Naive thymus-derived CD4-positive, alpha-beta T cell (primary cell): Measurements from ENCODE around the gene GOLGA6D. TPM values are rescaled to one million over a fixed set of nuclear protein-coding genes. Genes with fewer than 3 reads are reported as not detected.
"Not testable (repeated sequence)": the region's sequence is repeated elsewhere in the genome, so short reads cannot be mapped to it uniquely, and the experiment has no call there.

Experiments
- ATAC-seq: fragments of 150-1000 bp; cut with Tn5 transposase; 2 replicates; pipeline ENCODE4 v1.10.0; 2021; ENCODE audit warnings: mild to moderate bottlenecking, moderate library complexity
- CTCF ChIA-PET: fragments of 350-600 bp; sonication (Branson Sonifier 250); formaldehyde crosslinking; loops from one replicate; lab custom pipeline; 2021; ENCODE audit warnings: antibody characterized with exemption; lab: Charles Lee
- POLR2A ChIA-PET: fragments of 350-600 bp; sonication (Branson Sonifier 250); formaldehyde crosslinking; loops from one replicate; lab custom pipeline; 2021; ENCODE audit warnings: antibody characterized with exemption, inconsistent platforms; lab: Charles Lee
- DNase-seq, 9 donors: peaks; one replicate each; pipeline versions ENCODE4 v3.0.0 to v3.0.0-alpha.2; 2020 to 2022; ENCODE audit warnings: mixed read lengths in 1 of 9
- H3K27ac ChIP-seq: one replicate; pipeline ENCODE4 v1.7.0; 2013; ENCODE audit warnings: mild to moderate bottlenecking, low read depth, low read length, moderate library complexity
- H3K27me3 ChIP-seq, 2 donors: one replicate each; pipeline ENCODE4 v1.7.0; 2013; ENCODE audit warnings: low read length in 2 of 2, mild to moderate bottlenecking in 2 of 2, moderate library complexity in 2 of 2; ENCODE audit not compliant: control insufficient read depth in 2 of 2, insufficient read depth in 2 of 2
- H3K36me3 ChIP-seq, 3 experiments: 1 replicate in 2 of 3; 2 replicates in 1 of 3; pipeline ENCODE4 v1.7.0; 2013; ENCODE audit warnings: low read length in 3 of 3, mild to moderate bottlenecking in 3 of 3, moderate library complexity in 1 of 3; ENCODE audit not compliant: insufficient read depth in 3 of 3, control insufficient read depth in 2 of 3
- H3K4me1 ChIP-seq, 2 donors: one replicate each; pipeline ENCODE4 v1.7.0; 2013; ENCODE audit warnings: low read length in 2 of 2, mild to moderate bottlenecking in 2 of 2, moderate library complexity in 1 of 2; ENCODE audit not compliant: control insufficient read depth in 2 of 2, insufficient read depth in 2 of 2
- H3K4me3 ChIP-seq: 2 replicates; pipeline ENCODE4 v1.7.0; 2013; ENCODE audit warnings: mild to moderate bottlenecking, low read length
- H3K9me3 ChIP-seq, 3 experiments: 1 replicate in 2 of 3; 2 replicates in 1 of 3; pipeline ENCODE4 v1.7.0; 2013; ENCODE audit warnings: low read length in 3 of 3; ENCODE audit not compliant: control insufficient read depth in 2 of 3
- H3K27ac Mint-ChIP-seq, 9 donors: one replicate each; pipeline ENCODE4 v1.8.0; 2020 to 2022; ENCODE audit warnings: mixed read lengths in 9 of 9, mild to moderate bottlenecking in 8 of 9, moderate library complexity in 5 of 9, inconsistent platforms in 2 of 9
- H3K27me3 Mint-ChIP-seq, 5 donors: one replicate each; pipeline ENCODE4 v1.8.0; 2021 to 2022; ENCODE audit warnings: mixed read lengths in 5 of 5, mild to moderate bottlenecking in 1 of 5
- H3K36me3 Mint-ChIP-seq, 5 donors: one replicate each; pipeline ENCODE4 v1.8.0; 2020 to 2022; ENCODE audit warnings: mixed read lengths in 5 of 5, mild to moderate bottlenecking in 3 of 5, inconsistent platforms in 1 of 5
- H3K4me1 Mint-ChIP-seq, 7 donors: one replicate each; pipeline ENCODE4 v1.8.0; 2020 to 2022; ENCODE audit warnings: mixed read lengths in 7 of 7, mild to moderate bottlenecking in 3 of 7, inconsistent platforms in 1 of 7
- H3K4me3 Mint-ChIP-seq, 10 donors: one replicate each; pipeline ENCODE4 v1.8.0; 2020 to 2022; ENCODE audit warnings: mild to moderate bottlenecking in 10 of 10, mixed read lengths in 10 of 10, moderate library complexity in 6 of 10, inconsistent platforms in 2 of 10
- H3K9me3 Mint-ChIP-seq, 11 donors: one replicate each; pipeline ENCODE4 v1.8.0; 2020 to 2022; ENCODE audit warnings: mixed read lengths in 11 of 11, mild to moderate bottlenecking in 4 of 11, inconsistent platforms in 1 of 11, moderate library complexity in 1 of 11
- intact Hi-C, 2 donors: fragments of 100-400 bp; cut with micrococcal nuclease; formaldehyde crosslinking; loops; one replicate each; pipeline ENCODE4 v1.15.1; 2023
- polyA plus RNA-seq, 2 donors: library from polyadenylated mRNA; unstranded; fragments of 300-500 nt; fragmentation: Illumina TruSeq; gene quantifications; one replicate each; pipeline ENCODE4 v1.2.3, GENCODE V29; 2021
- total RNA-seq, 6 experiments: library from RNA in 5 of 6; stranded (reverse) in 5 of 6; gene quantifications; 1 replicate in 5 of 6; 2 replicates in 1 of 6; pipeline ENCODE4 v1.2.3 and lab custom pipeline; 2021 to 2026

Gene GOLGA6D
- total and polyA plus RNA-seq, 7 experiments from 2014 or later: 0.19 to 0.27 TPM; not detected in 5

DNA sequence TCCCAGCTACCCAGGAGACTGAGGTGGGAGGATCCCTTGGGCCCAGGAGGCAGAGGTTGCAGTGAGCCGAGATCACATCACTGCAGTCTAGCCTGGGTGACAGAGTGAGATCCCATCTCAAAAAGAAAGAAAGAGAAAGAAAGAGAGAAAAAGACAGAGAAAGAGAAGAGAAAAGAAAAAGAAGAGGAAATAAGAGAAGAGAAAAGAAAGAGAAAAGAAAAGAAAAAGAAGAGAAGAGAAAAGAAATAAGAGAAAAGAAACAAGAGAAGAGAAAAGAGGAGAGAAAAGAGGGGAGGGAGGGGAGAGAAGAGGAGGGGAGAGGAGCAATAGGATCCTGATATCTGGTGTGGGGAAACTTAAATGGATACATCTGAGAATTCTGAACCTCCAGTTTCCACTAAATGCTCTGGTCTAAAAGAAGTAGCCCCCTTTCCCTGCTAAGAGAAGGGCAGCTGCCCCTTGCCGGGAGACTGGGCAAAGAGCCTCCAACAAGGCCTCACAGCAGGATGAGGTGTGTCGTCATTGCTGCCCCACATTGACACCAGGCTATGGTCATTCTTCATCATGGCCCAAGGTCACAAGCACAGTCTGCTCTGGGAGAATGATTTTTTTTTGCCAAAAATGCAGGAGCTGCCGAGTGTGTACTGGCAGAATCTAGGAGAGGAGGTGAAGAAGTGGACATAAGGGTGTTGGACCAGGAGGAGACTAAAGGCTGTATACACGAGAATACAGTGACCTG, 32.1 kb downstream of the GOLGA6D start:
- H3K27ac Mint-ChIP-seq: no peak overlapping the region

DNA sequence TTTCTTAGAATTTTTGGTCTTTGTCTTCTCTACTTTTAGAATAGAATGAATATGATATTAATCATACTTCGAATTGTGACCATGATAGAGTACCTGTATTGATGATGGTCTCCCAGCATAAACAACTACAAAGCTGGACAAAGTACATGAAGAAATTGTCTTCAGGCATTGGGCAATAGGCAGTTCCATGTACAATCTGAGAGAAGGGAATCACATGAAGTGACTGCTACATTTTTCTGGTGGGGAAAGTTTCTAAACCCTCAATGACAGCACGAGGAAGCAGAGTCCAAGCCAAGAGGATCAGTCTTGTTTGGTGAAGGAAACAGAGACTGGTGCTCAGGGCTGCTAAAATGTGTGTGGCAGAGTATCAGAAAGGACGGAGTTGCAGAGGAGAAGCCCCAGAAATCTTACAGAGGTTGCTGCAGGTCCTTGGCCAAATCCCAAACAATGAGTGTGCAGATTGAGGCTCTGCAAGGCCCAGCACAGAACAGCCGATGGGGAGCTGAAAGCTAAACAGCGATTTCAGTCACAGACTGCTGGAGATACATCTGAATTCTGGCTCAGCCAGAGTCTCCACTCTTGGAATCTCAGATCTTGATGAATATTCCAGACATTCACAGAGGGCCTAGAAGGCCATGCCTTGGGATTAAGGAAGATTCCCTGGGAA, 36.7 kb downstream of the GOLGA6D start:
- H3K27me3 ChIP-seq, H3K4me1 ChIP-seq, H3K4me3 ChIP-seq, intact Hi-C loops, H3K27ac ChIP-seq, ATAC-seq, H3K4me3 Mint-ChIP-seq, CTCF ChIA-PET, H3K27ac Mint-ChIP-seq, H3K9me3 ChIP-seq, H3K9me3 Mint-ChIP-seq, H3K4me1 Mint-ChIP-seq, POLR2A ChIA-PET, H3K36me3 ChIP-seq, H3K36me3 Mint-ChIP-seq, DNase-seq: not testable (repeated sequence)
- peaks cover 0 to 20% (median 0%) of the 10 kb centered on the region in 5 donors for H3K27me3 Mint-ChIP-seq

More for the DNA sequence above, 32.1 kb downstream of the GOLGA6D start:
- no peak overlapping the region for H3K4me3 Mint-ChIP-seq
- CTCF ChIA-PET: no interaction called here
- POLR2A ChIA-PET: no interaction called here
- Histone ChIP-seq H3K9me3 (no peaks in the 10 kb centered on the region), H3K4me3 (no peak overlapping the region), H3K4me1 (no peaks in the 10 kb centered on the region), H3K27ac (no peak overlapping the region), H3K27me3 (no peaks in the 10 kb centered on the region), H3K36me3 (no peaks in the 10 kb centered on the region)
- intact Hi-C loops: no loop called here
- H3K4me1 Mint-ChIP-seq: peaks cover 0 to 2% (median 0%) of the 10 kb centered on the region in 7 donors
- H3K9me3 Mint-ChIP-seq: no peaks in the 10 kb centered on the region
- no peak for DNase-seq
- peaks cover 0 to 14% (median under 1%) of the 10 kb centered on the region in 5 donors for H3K27me3 Mint-ChIP-seq
- ATAC-seq: no peak
- no peaks in the 10 kb centered on the region for H3K36me3 Mint-ChIP-seq

DNA sequence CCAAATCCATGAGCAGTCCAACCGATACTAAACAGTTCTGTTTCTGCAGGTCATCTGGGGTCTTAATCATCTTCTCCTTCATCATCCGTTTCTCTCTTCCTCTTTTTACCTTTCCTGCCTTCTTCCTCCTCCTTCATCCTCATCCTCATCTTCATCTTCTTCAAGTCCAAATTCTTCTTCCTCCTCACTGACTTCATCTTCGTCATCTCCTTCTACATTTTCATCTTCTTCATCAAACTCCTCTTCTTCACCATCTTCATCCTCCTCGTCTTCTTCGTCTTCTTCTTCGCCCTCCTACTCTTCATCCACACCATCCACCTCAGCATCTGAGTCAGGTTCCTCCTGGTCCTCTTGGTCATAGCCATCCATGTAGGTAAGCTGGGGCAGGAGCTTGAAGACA, 39.1 kb downstream of the GOLGA6D start:
- no peaks in the 10 kb centered on the region for H3K9me3 ChIP-seq
- Mint-ChIP-seq H3K36me3 (no peaks in the 10 kb centered on the region), H3K4me1 (no peaks in the 10 kb centered on the region), H3K4me3 (no peak overlapping the region), H3K9me3 (no peaks in the 10 kb centered on the region), H3K27me3 (peaks cover 0 to 16% (median 0%) of the 10 kb centered on the region in 5 donors), H3K27ac (no peak overlapping the region)
- no peak for ATAC-seq
- CTCF ChIA-PET: interaction anchor here (0.6 kb wide), 1 partner anchor 350 kb away, joined by 3 read pairs; no protein-coding TSS in a partner anchor
- POLR2A ChIA-PET: no interaction called here
- H3K27me3 ChIP-seq: no peaks in the 10 kb centered on the region
- no peaks in the 10 kb centered on the region for H3K4me1 ChIP-seq
- no peaks in the 10 kb centered on the region for H3K36me3 ChIP-seq
- H3K4me3 ChIP-seq: no peak overlapping the region
- DNase-seq: no peak
- intact Hi-C loops: no loop called here
- no peak overlapping the region for H3K27ac ChIP-seq

DNA sequence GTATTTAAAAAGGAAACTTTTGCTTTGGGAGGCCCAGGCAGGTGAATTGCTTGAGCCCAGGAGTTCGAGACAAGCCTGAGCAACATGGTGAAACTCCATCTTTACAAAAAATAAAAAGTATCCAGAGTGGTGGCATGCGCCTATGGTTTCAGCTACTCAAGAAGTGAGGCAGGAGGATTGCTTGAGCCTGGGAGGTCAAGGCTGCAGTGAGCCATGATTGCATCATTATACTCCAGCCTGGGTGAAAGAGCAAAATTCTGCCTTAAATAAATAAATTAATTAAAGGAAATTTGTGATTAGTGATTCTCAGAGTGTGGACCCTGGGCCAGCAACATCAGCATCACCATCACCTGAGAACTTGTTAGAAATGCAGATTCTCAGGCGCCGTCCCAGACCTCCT, 43.3 kb downstream of the GOLGA6D start:
- no peaks in the 10 kb centered on the region for H3K4me1 Mint-ChIP-seq
- Histone ChIP-seq H3K36me3 (no peaks in the 10 kb centered on the region), H3K27me3 (no peaks in the 10 kb centered on the region), H3K4me3 (no peak overlapping the region), H3K27ac (no peak overlapping the region), H3K4me1 (no peaks in the 10 kb centered on the region), H3K9me3 (no peaks in the 10 kb centered on the region)
- no peak overlapping the region for H3K27ac Mint-ChIP-seq
- no peak for ATAC-seq
- no peak for DNase-seq
- ChIA-PET CTCF (no interaction called here), POLR2A (no interaction called here)
- H3K36me3 Mint-ChIP-seq: no peaks in the 10 kb centered on the region
- H3K27me3 Mint-ChIP-seq: peaks cover 0 to 9% (median 0%) of the 10 kb centered on the region in 5 donors
- H3K9me3 Mint-ChIP-seq: no peaks in the 10 kb centered on the region
- intact Hi-C loops: no loop called here
- H3K4me3 Mint-ChIP-seq: no peak overlapping the region

DNA sequence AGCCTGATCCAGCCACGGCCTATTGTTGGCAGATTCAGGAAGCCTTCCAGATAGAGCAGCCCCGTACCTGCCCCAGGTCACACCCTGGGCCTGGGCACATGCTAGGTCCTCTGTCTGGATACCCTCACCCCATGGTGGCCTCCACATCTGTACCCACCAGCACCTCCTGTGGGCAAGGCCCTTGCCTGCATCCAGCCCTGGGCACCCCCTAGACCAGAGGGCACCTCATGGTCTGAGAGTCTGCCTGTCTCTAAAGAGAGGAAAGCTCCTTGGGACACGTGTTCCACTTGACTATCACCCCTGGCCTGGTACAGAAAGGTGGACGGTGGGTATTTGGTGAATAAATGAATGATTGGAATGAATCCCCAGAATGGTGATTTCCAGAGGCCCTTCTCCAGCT, 44.4 kb downstream of the GOLGA6D start:
- Histone ChIP-seq H3K4me1 (no peaks in the 10 kb centered on the region), H3K36me3 (no peaks in the 10 kb centered on the region), H3K9me3 (no peaks in the 10 kb centered on the region), H3K27ac (no peak overlapping the region), H3K27me3 (no peaks in the 10 kb centered on the region), H3K4me3 (no peak overlapping the region)
- Mint-ChIP-seq H3K4me3 (no peak overlapping the region), H3K27me3 (peaks cover 0 to 7% (median 0%) of the 10 kb centered on the region in 5 donors), H3K27ac (no peak overlapping the region), H3K36me3 (no peaks in the 10 kb centered on the region), H3K9me3 (no peaks in the 10 kb centered on the region), H3K4me1 (no peaks in the 10 kb centered on the region)
- ChIA-PET POLR2A (no interaction called here), CTCF (no interaction called here)
- intact Hi-C loops: no loop called here
- no peak for DNase-seq
- ATAC-seq: no peak

DNA sequence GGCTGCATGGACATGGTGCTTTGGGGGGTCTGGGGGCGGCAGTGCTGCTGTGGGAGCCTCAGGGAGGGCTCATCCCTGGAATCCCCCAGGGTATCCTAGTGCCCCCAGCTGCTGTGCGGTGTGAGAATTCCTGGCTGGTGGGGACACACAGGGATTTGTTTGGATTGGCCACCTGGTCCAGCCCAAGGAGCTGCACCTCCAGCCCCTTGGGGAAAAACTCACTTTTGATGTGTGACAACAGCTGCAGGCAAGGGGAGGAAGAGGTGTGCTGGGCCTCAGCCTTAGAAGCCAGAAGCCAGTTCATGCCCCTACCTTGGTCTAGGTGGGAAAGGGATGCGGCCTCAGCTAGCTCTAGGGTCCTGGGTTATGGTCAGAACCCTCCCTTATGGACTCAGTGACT, 44.9 kb downstream of the GOLGA6D start:
- H3K36me3 Mint-ChIP-seq: no peaks in the 10 kb centered on the region
- H3K27ac Mint-ChIP-seq: no peak overlapping the region
- Histone ChIP-seq H3K4me3 (no peak overlapping the region), H3K27ac (no peak overlapping the region), H3K27me3 (no peaks in the 10 kb centered on the region), H3K4me1 (no peaks in the 10 kb centered on the region), H3K9me3 (no peaks in the 10 kb centered on the region), H3K36me3 (no peaks in the 10 kb centered on the region)
- DNase-seq (no peak), ATAC-seq (no peak)
- no peaks in the 10 kb centered on the region for H3K4me1 Mint-ChIP-seq
- POLR2A ChIA-PET: interaction anchor here (0.7 kb wide), 1 partner anchor 32 kb away, joined by 3 read pairs; no protein-coding TSS in a partner anchor
- H3K4me3 Mint-ChIP-seq: no peak overlapping the region
- intact Hi-C loops: no loop called here
- H3K9me3 Mint-ChIP-seq: no peaks in the 10 kb centered on the region
- peaks cover 0 to 8% (median 0%) of the 10 kb centered on the region in 5 donors for H3K27me3 Mint-ChIP-seq
- CTCF ChIA-PET: no interaction called here
